ENCODE data around the gene ZBTB21. TPM values are rescaled to one million over a fixed set of nuclear protein-coding genes. Genes with fewer than 3 reads are reported as not detected.

ZBTB21 gene
- total RNA-seq, 2 donors from 2014 or later, result 17.3 to 23.1 TPM

- Histone ChIP-seq H3K27me3 (ENCODE audit: control insufficient read depth, insufficient read depth, low read length, poor library complexity, severe bottlenecking) (no peaks in the 10 kb centered on the region), H3K9me3 (ENCODE audit: control insufficient read depth, low read length) (peaks cover 19% of the 10 kb centered on the region), H3K27ac (ENCODE audit: low read depth, low read length) (no peak overlapping the region), H3K36me3 (ENCODE audit: control insufficient read depth, insufficient read depth, low read length) (peaks cover 73% of the 10 kb centered on the region), H3K4me1 (ENCODE audit: control insufficient read depth, insufficient read depth, low read length) (no peaks in the 10 kb centered on the region), H3K9ac (ENCODE audit: extremely low read depth, low read length, poor library complexity, severe bottlenecking) (no peak overlapping the region), H3K4me3 (ENCODE audit: low read length) (no peak overlapping the region)
- 93 to 95% methylated on average over 16 of the region's 16 CpGs for WGBS, 2 experiments (ENCODE audit: insufficient coverage in 1 of 2, insufficient read length in 1 of 2)
- no peak for DNase-seq
- Mint-ChIP-seq H3K36me3 (ENCODE audit: low read depth) (peaks cover 60% of the 10 kb centered on the region), H3K4me3 (no peak overlapping the region), H3K27me3 (ENCODE audit: insufficient read depth) (no peaks in the 10 kb centered on the region), H3K27ac (no peak overlapping the region), H3K9me3 (peaks cover 20% of the 10 kb centered on the region), H3K4me1 (no peaks in the 10 kb centered on the region)
- no peak for TF ChIP-seq CTCF (conservative IDR thresholded peaks at IDR 0.05)
Observed at GRCh38 chr21:41991659-41992058, 18.5 kb downstream of the ZBTB21 start.

GRCh38 chr21:41989698-41990097 lies 20.5 kb downstream of the ZBTB21 start:
- no peak overlapping the region for H3K9ac ChIP-seq (ENCODE audit: extremely low read depth, low read length, poor library complexity, severe bottlenecking)
- TF ChIP-seq CTCF (conservative IDR thresholded peaks at IDR 0.05), result no peak
- peaks cover 40% of the 10 kb centered on the region for H3K36me3 Mint-ChIP-seq (ENCODE audit: low read depth)
- H3K4me3 Mint-ChIP-seq, result no peak overlapping the region
- H3K27ac Mint-ChIP-seq, result no peak overlapping the region
- H3K9me3 Mint-ChIP-seq, result peaks cover under 1% of the 10 kb centered on the region
- no peak overlapping the region for H3K4me3 ChIP-seq (ENCODE audit: low read length)
- H3K9me3 ChIP-seq (ENCODE audit: control insufficient read depth, low read length), result no peaks in the 10 kb centered on the region
- no peaks in the 10 kb centered on the region for H3K4me1 Mint-ChIP-seq
- DNase-seq, result no peak
- 87% methylated on average over 2 of the region's 2 CpGs; no CpG with 5 or more reads in 1 of the 2 experiments for WGBS, 2 experiments (ENCODE audit: insufficient coverage in 1 of 2, insufficient read length in 1 of 2)
- H3K27ac ChIP-seq (ENCODE audit: low read depth, low read length), result no peak overlapping the region
- H3K4me1 ChIP-seq (ENCODE audit: control insufficient read depth, insufficient read depth, low read length), result no peaks in the 10 kb centered on the region
- H3K36me3 ChIP-seq (ENCODE audit: control insufficient read depth, insufficient read depth, low read length), result peaks cover 53% of the 10 kb centered on the region
- no peaks in the 10 kb centered on the region for H3K27me3 ChIP-seq (ENCODE audit: control insufficient read depth, insufficient read depth, low read length, poor library complexity, severe bottlenecking)
- H3K27me3 Mint-ChIP-seq (ENCODE audit: insufficient read depth), result no peaks in the 10 kb centered on the region

GRCh38 chr21:41987310-41987709 lies 22.9 kb downstream of the ZBTB21 start:
- no peaks in the 10 kb centered on the region for H3K27me3 Mint-ChIP-seq (ENCODE audit: insufficient read depth)
- no peak overlapping the region for H3K4me3 ChIP-seq (ENCODE audit: low read length)
- H3K27ac ChIP-seq (ENCODE audit: low read depth, low read length), result no peak overlapping the region
- no peaks in the 10 kb centered on the region for H3K4me1 ChIP-seq (ENCODE audit: control insufficient read depth, insufficient read depth, low read length)
- no peaks in the 10 kb centered on the region for H3K9me3 ChIP-seq (ENCODE audit: control insufficient read depth, low read length)
- no peak overlapping the region for H3K27ac Mint-ChIP-seq
- H3K9me3 Mint-ChIP-seq, result no peaks in the 10 kb centered on the region
- H3K4me1 Mint-ChIP-seq, result no peaks in the 10 kb centered on the region
- no peak overlapping the region for H3K4me3 Mint-ChIP-seq
- H3K27me3 ChIP-seq (ENCODE audit: control insufficient read depth, insufficient read depth, low read length, poor library complexity, severe bottlenecking), result no peaks in the 10 kb centered on the region
- no peak for TF ChIP-seq CTCF (conservative IDR thresholded peaks at IDR 0.05)
- H3K9ac ChIP-seq (ENCODE audit: extremely low read depth, low read length, poor library complexity, severe bottlenecking), result no peak overlapping the region
- peaks cover 29% of the 10 kb centered on the region for H3K36me3 ChIP-seq (ENCODE audit: control insufficient read depth, insufficient read depth, low read length)
- no peak for DNase-seq
- H3K36me3 Mint-ChIP-seq (ENCODE audit: low read depth), result peaks cover 16% of the 10 kb centered on the region
- 97 to 100% methylated on average over 1 to 3 of the region's 3 CpGs for WGBS, 2 experiments (ENCODE audit: insufficient coverage in 1 of 2, insufficient read length in 1 of 2)

All from endodermal cell (in vitro differentiated cells).